ENCODE measurements around the gene TFPI.

- TF ChIP-seq POLR2AphosphoS5 (IDR thresholded peaks at IDR 0.05; ENCODE audit: insufficient read depth, low read depth, low read length) (no peak), POLR2A (IDR thresholded peaks at IDR 0.05; ENCODE audit: low read depth, low read length) (no peak)
- TF ChIP-seq, protein P1, sequence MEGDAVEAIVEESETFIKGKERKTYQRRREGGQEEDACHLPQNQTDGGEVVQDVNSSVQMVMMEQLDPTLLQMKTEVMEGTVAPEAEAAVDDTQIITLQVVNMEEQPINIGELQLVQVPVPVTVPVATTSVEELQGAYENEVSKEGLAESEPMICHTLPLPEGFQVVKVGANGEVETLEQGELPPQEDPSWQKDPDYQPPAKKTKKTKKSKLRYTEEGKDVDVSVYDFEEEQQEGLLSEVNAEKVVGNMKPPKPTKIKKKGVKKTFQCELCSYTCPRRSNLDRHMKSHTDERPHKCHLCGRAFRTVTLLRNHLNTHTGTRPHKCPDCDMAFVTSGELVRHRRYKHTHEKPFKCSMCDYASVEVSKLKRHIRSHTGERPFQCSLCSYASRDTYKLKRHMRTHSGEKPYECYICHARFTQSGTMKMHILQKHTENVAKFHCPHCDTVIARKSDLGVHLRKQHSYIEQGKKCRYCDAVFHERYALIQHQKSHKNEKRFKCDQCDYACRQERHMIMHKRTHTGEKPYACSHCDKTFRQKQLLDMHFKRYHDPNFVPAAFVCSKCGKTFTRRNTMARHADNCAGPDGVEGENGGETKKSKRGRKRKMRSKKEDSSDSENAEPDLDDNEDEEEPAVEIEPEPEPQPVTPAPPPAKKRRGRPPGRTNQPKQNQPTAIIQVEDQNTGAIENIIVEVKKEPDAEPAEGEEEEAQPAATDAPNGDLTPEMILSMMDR (IDR thresholded peaks at IDR 0.05; ENCODE audit: extremely low read depth in 1 of 2, insufficient read depth in 1 of 2, low read depth in 1 of 2, low read length in 2 of 2) = no peak
Measured at GRCh38 chr2:187528042-187528441, 26.2 kb downstream of the TFPI start.
